Hepatocyte (in vitro differentiated cells): ENCODE data around the gene RENBP.

Experiments used
- CTCF ChIP-seq: fragments of 200-600 bp; sonication (generic); IDR thresholded peaks from 2 replicates; pipeline ENCODE4 v1.5.1; 2016; ENCODE audit warnings: antibody characterized with exemption, mild to moderate bottlenecking; ENCODE audit not compliant: poor library complexity
- EZH2 ChIP-seq: fragments of 200-600 bp; sonication (generic); IDR thresholded peaks from 2 replicates; pipeline ENCODE4 v1.6.1; 2016; ENCODE audit warnings: antibody characterized with exemption, mild to moderate bottlenecking, borderline replicate concordance
- EZH2phosphoT487 ChIP-seq: fragments of 200-600 bp; sonication (generic); IDR thresholded peaks from one replicate; pipeline ENCODE4 v1.6.1; 2018; ENCODE audit warnings: antibody characterized with exemption, mild to moderate bottlenecking, low read depth, moderate library complexity; ENCODE audit not compliant: unreplicated experiment, severe bottlenecking

- TF ChIP-seq EZH2phosphoT487: no peak
- TF ChIP-seq CTCF: peak; percentile 30
- TF ChIP-seq EZH2: no peak
Observed at GRCh38 chrX:153924149-153924861, 20.1 kb downstream of the RENBP start.
